Activated T-cell treated with anti-CD3 and anti-CD28 coated beads, Interleukin-2, amount 50 U/mL, for 4 hours (primary cell): ENCODE measurements around the gene RGL3. TPM values are rescaled to one million over a fixed set of nuclear protein-coding genes. Genes with fewer than 3 reads are reported as not detected.
"Not testable (repeated sequence)": the region's sequence is repeated elsewhere in the genome, so short reads cannot be mapped to it uniquely, and the experiment has no call there.

Experiments used
- ATAC-seq, 2 donors: fragments of 200-7000 bp; cut with Tn5 transposase; one replicate each; pipeline ENCODE4 v1.10.0; 2021
- DNase-seq: peaks from one replicate; pipeline ENCODE4 v3.0.0-alpha.2; 2020
- H3K27me3 Mint-ChIP-seq: one replicate; pipeline ENCODE4 v1.8.0; 2021; ENCODE audit warnings: low read depth, mixed read lengths
- H3K36me3 Mint-ChIP-seq: one replicate; pipeline ENCODE4 v1.8.0; 2022; ENCODE audit warnings: mixed read lengths; ENCODE audit not compliant: insufficient read depth
- H3K4me1 Mint-ChIP-seq: one replicate; pipeline ENCODE4 v1.8.0; 2021; ENCODE audit warnings: low read depth, mixed read lengths
- H3K4me3 Mint-ChIP-seq: one replicate; pipeline ENCODE4 v1.8.0; 2021; ENCODE audit warnings: mild to moderate bottlenecking, moderate library complexity, mixed read lengths
- H3K9me3 Mint-ChIP-seq: one replicate; pipeline ENCODE4 v1.8.0; 2021; ENCODE audit warnings: mixed read lengths
- total RNA-seq, 3 donors: library from RNA; stranded (reverse); gene quantifications; one replicate each; pipeline ENCODE4 v1.2.1, GENCODE V29; 2021

The RGL3 gene
- total RNA-seq, 3 donors from 2014 or later: 0.29 to 0.51 TPM; not detected in 1

- ATAC-seq (no peak), DNase-seq (no peak)
- peak overlapping the region; percentile 33 for H3K4me3 Mint-ChIP-seq
- peaks cover 53% of the 10 kb centered on the region for H3K27me3 Mint-ChIP-seq
- H3K9me3 Mint-ChIP-seq: no peaks in the 10 kb centered on the region
- H3K4me1 Mint-ChIP-seq: peaks cover 36% of the 10 kb centered on the region
- no peaks in the 10 kb centered on the region for H3K36me3 Mint-ChIP-seq
Observed at GRCh38 chr19:11418094-11418548, 993 bp downstream of the RGL3 start.

- H3K4me3 Mint-ChIP-seq: no peak overlapping the region
- H3K4me1 Mint-ChIP-seq: peaks cover 22% of the 10 kb centered on the region
- H3K9me3 Mint-ChIP-seq: no peaks in the 10 kb centered on the region
- no peak for ATAC-seq
- DNase-seq: no peak
- H3K36me3 Mint-ChIP-seq: no peaks in the 10 kb centered on the region
- peaks cover 43% of the 10 kb centered on the region for H3K27me3 Mint-ChIP-seq
Observed at GRCh38 chr19:11416346-11417052, 2.6 kb downstream of the RGL3 start.

GRCh38 chr19:11414544-11414943 lies 4.6 kb downstream of the RGL3 start:
- H3K36me3 Mint-ChIP-seq: no peaks in the 10 kb centered on the region
- DNase-seq (no peak), ATAC-seq (no peak)
- peaks cover 34% of the 10 kb centered on the region for H3K27me3 Mint-ChIP-seq
- peaks cover 10% of the 10 kb centered on the region for H3K4me1 Mint-ChIP-seq
- no peak overlapping the region for H3K4me3 Mint-ChIP-seq
- H3K9me3 Mint-ChIP-seq: no peaks in the 10 kb centered on the region

- H3K36me3 Mint-ChIP-seq: no peaks in the 10 kb centered on the region
Observed at GRCh38 chr19:11410682-11411081, 8.4 kb downstream of the RGL3 start.

GRCh38 chr19:11408591-11408990 lies 10.5 kb downstream of the RGL3 start:
- Mint-ChIP-seq H3K4me3 (no peak overlapping the region), H3K27me3 (peaks cover 32% of the 10 kb centered on the region), H3K9me3 (no peaks in the 10 kb centered on the region), H3K36me3 (no peaks in the 10 kb centered on the region), H3K4me1 (no peaks in the 10 kb centered on the region)
- no peak for ATAC-seq
- DNase-seq: no peak

More at GRCh38 chr19:11410682-11411081, 8.4 kb downstream of the RGL3 start:
- DNase-seq (no peak), ATAC-seq (no peak)
- Mint-ChIP-seq H3K4me3 (no peak overlapping the region), H3K9me3 (no peaks in the 10 kb centered on the region), H3K4me1 (no peaks in the 10 kb centered on the region), H3K27me3 (peaks cover 32% of the 10 kb centered on the region)

- H3K27me3 Mint-ChIP-seq: peaks cover 28% of the 10 kb centered on the region
- ATAC-seq, H3K4me3 Mint-ChIP-seq, DNase-seq, H3K9me3 Mint-ChIP-seq, H3K36me3 Mint-ChIP-seq, H3K4me1 Mint-ChIP-seq: not testable (repeated sequence)
Observed at GRCh38 chr19:11406703-11407236, 12.3 kb downstream of the RGL3 start.

GRCh38 chr19:11405846-11406643 lies 13.1 kb downstream of the RGL3 start:
- ATAC-seq (peak; percentile 70 to 71), DNase-seq (peak; percentile 48)
- Mint-ChIP-seq H3K27me3 (peaks cover 26% of the 10 kb centered on the region), H3K4me1 (no peaks in the 10 kb centered on the region), H3K4me3 (no peak overlapping the region), H3K36me3 (no peaks in the 10 kb centered on the region), H3K9me3 (no peaks in the 10 kb centered on the region)

- H3K27me3 Mint-ChIP-seq: peaks cover 25% of the 10 kb centered on the region
- no peaks in the 10 kb centered on the region for H3K9me3 Mint-ChIP-seq
- H3K4me3 Mint-ChIP-seq: no peak overlapping the region
- ATAC-seq (no peak), DNase-seq (no peak)
- no peaks in the 10 kb centered on the region for H3K36me3 Mint-ChIP-seq
- H3K4me1 Mint-ChIP-seq: no peaks in the 10 kb centered on the region
Observed at GRCh38 chr19:11404588-11405222, 14.4 kb downstream of the RGL3 start.

GRCh38 chr19:11401808-11402543 lies 17.1 kb downstream of the RGL3 start:
- H3K27me3 Mint-ChIP-seq: peaks cover 11% of the 10 kb centered on the region
- H3K4me3 Mint-ChIP-seq: no peak overlapping the region
- no peaks in the 10 kb centered on the region for H3K9me3 Mint-ChIP-seq
- H3K4me1 Mint-ChIP-seq: no peaks in the 10 kb centered on the region
- ATAC-seq (no peak), DNase-seq (no peak)
- no peaks in the 10 kb centered on the region for H3K36me3 Mint-ChIP-seq

- Mint-ChIP-seq H3K4me1 (no peaks in the 10 kb centered on the region), H3K27me3 (peaks cover 6% of the 10 kb centered on the region), H3K9me3 (no peaks in the 10 kb centered on the region), H3K36me3 (no peaks in the 10 kb centered on the region), H3K4me3 (no peak overlapping the region)
- no peak for DNase-seq
- no peak for ATAC-seq
Observed at GRCh38 chr19:11400798-11401197, 18.3 kb downstream of the RGL3 start.

- peaks cover 6% of the 10 kb centered on the region for H3K27me3 Mint-ChIP-seq
- H3K4me1 Mint-ChIP-seq: no peaks in the 10 kb centered on the region
- H3K9me3 Mint-ChIP-seq: no peaks in the 10 kb centered on the region
- no peaks in the 10 kb centered on the region for H3K36me3 Mint-ChIP-seq
- DNase-seq (no peak), ATAC-seq (no peak)
- no peak overlapping the region for H3K4me3 Mint-ChIP-seq
Observed at GRCh38 chr19:11399667-11400066, 19.4 kb downstream of the RGL3 start.

GRCh38 chr19:11397089-11397610 lies 22.0 kb downstream of the RGL3 start:
- H3K27me3 Mint-ChIP-seq: peaks cover 6% of the 10 kb centered on the region
- H3K4me3 Mint-ChIP-seq: no peak overlapping the region
- H3K9me3 Mint-ChIP-seq: no peaks in the 10 kb centered on the region
- no peaks in the 10 kb centered on the region for H3K36me3 Mint-ChIP-seq
- ATAC-seq: no peak
- no peak for DNase-seq
- H3K4me1 Mint-ChIP-seq: no peaks in the 10 kb centered on the region

- H3K4me3 Mint-ChIP-seq: no peak overlapping the region
- DNase-seq (no peak), ATAC-seq (no peak)
- peaks cover 7% of the 10 kb centered on the region for H3K9me3 Mint-ChIP-seq
- H3K4me1 Mint-ChIP-seq: peaks cover 5% of the 10 kb centered on the region
- H3K36me3 Mint-ChIP-seq: no peaks in the 10 kb centered on the region
- H3K27me3 Mint-ChIP-seq: no peaks in the 10 kb centered on the region
Observed at GRCh38 chr19:11390933-11391680, 28.0 kb downstream of the RGL3 start.
